Right lobe of liver (tissue), 6 donors: ENCODE results near the gene GNAI3. TPM values are rescaled to one million over a fixed set of nuclear protein-coding genes. Genes with fewer than 3 reads are reported as not detected.

Experiments
- ATAC-seq, 4 donors: fragments of 200-7000 bp; cut with Tn5 transposase; one replicate each; pipeline ENCODE4 v1.9.1; 2020; ENCODE audit warnings: mild to moderate bottlenecking in 4 of 4, moderate library complexity in 4 of 4
- DNase-seq, 3 donors: peaks; one replicate each; pipeline ENCODE4 v3.0.0-alpha.2; 2020
- H3K27ac ChIP-seq, 3 donors: fragments of 200-600 bp; one replicate each; pipeline ENCODE4 v1.8.0; 2022
- H3K27me3 ChIP-seq, 2 donors: fragments of 200-600 bp; one replicate each; pipeline ENCODE4 v1.8.0; 2022
- H3K36me3 ChIP-seq, 4 donors: fragments of 200-600 bp; sonication (generic) in 1 of 4; one replicate each; pipeline versions ENCODE4 v1.5.1 to v1.8.0; 2017 to 2022; ENCODE audit warnings: control low read depth in 1 of 4
- H3K4me1 ChIP-seq, 4 donors: fragments of 200-600 bp; sonication (generic) in 1 of 4; one replicate each; pipeline versions ENCODE4 v1.5.1 to v1.8.0; 2017 to 2022; ENCODE audit warnings: control low read depth in 1 of 4
- H3K4me3 ChIP-seq, 3 donors: fragments of 200-600 bp; one replicate each; pipeline ENCODE4 v1.8.0; 2022
- H3K9me3 ChIP-seq, 4 donors: fragments of 200-600 bp; sonication (generic) in 1 of 4; one replicate each; pipeline versions ENCODE4 v1.5.1 to v1.8.0; 2017 to 2022; ENCODE audit warnings: control low read depth in 1 of 4
- CTCF ChIP-seq, 4 donors: fragments of 200-600 bp in 3 of 4; fragments of 450-650 bp in 1 of 4; IDR thresholded peaks; one replicate each; pipeline versions ENCODE4 v1.5.1 to v1.8.0; 2016 to 2022; ENCODE audit warnings: antibody characterized with exemption in 4 of 4, mild to moderate bottlenecking in 2 of 4
- POLR2A ChIP-seq: fragments of 450-650 bp; IDR thresholded peaks from one replicate; pipeline ENCODE4 v1.6.1; 2017; ENCODE audit warnings: antibody characterized with exemption, mild to moderate bottlenecking
- WGBS: methylation state at CpG from one replicate; pipeline ENCODE4 v1.1.6; 2018; ENCODE audit warnings: low coverage, low lambda C conversion rate; ENCODE audit not compliant: insufficient coverage; ENCODE audit errors: missing lambda C conversion rate; 5-methylcytosine and 5-hydroxymethylcytosine counted together
- intact Hi-C, 2 donors: fragments of 100-400 bp; cut with DNase I; formaldehyde crosslinking; loops; one replicate each; pipeline versions ENCODE4 v1.11.2 to v1.14.1; 2022
- total RNA-seq, 6 experiments: library from RNA; depleted of rRNA in 2 of 6; stranded (reverse); fragments of >200 nt in 2 of 6; fragmentation: NEBNext Ultra II Directional in 3 of 6; extraction: Animal tissue kit (Norgen Biotek cat#: 25700) in 3 of 6; gene quantifications; one replicate each; pipeline versions ENCODE4 v1.1.0 to v1.2.4, GENCODE V29; 2016 to 2023
- donor health status: DM: no; HTN: yes; CAD: no.
- donor health status: DM: no; HTN: no; CAD: no.
- donor health status: DM: no; HTN: no; CAD: no.
- donor health status: DM: no; HTN: yes; CAD: no.
- donor health status: DM: no; HTN: yes; CAD: no.

The GNAI3 gene
- total RNA-seq, 6 experiments from 2014 or later: 2.5 to 4.3 (median 3.3) TPM

GRCh38 chr1:109565241-109565640 is 16.8 kb downstream of the GNAI3 start:
- Histone ChIP-seq H3K27ac (no peak overlapping the region), H3K27me3 (no peaks in the 10 kb centered on the region), H3K9me3 (no peaks in the 10 kb centered on the region), H3K36me3 (no peaks in the 10 kb centered on the region), H3K4me1 (peaks cover 0 to 54% (median 16%) of the 10 kb centered on the region in 4 donors), H3K4me3 (no peak overlapping the region)
- WGBS: 93% methylated on average over 3 of the region's 3 CpGs
- TF ChIP-seq POLR2A: no peak
- TF ChIP-seq CTCF (IDR thresholded peaks at IDR 0.05): no peak
- intact Hi-C loops: no loop called here
- no peak for DNase-seq
- no peak for ATAC-seq

GRCh38 chr1:109566982-109567381 is 18.6 kb downstream of the GNAI3 start:
- 67% methylated on average over 1 of the region's 1 CpG for WGBS
- Histone ChIP-seq H3K27me3 (no peaks in the 10 kb centered on the region), H3K4me3 (no peak overlapping the region), H3K4me1 (peaks cover 0 to 54% (median 16%) of the 10 kb centered on the region in 4 donors), H3K9me3 (no peaks in the 10 kb centered on the region), H3K27ac (no peak overlapping the region), H3K36me3 (no peaks in the 10 kb centered on the region)
- TF ChIP-seq CTCF (IDR thresholded peaks at IDR 0.05): no peak
- TF ChIP-seq POLR2A: no peak
- ATAC-seq (no peak), DNase-seq (no peak)
- intact Hi-C loops: no loop called here

- no peak overlapping the region for H3K27ac ChIP-seq
- ATAC-seq (peak; percentile 48 to 75 (median 58)), DNase-seq (no peak)
- TF ChIP-seq CTCF (IDR thresholded peaks at IDR 0.05) (peak in 2 of 4 donors; percentile 6 to 8), POLR2A (no peak)
- no peaks in the 10 kb centered on the region for H3K9me3 ChIP-seq
- intact Hi-C loops: no loop called here
- H3K36me3 ChIP-seq: no peaks in the 10 kb centered on the region
- peaks cover 0 to 45% (median 15%) of the 10 kb centered on the region in 4 donors for H3K4me1 ChIP-seq
- H3K4me3 ChIP-seq: no peak overlapping the region
- WGBS: 79% methylated on average over 2 of the region's 4 CpGs
- no peaks in the 10 kb centered on the region for H3K27me3 ChIP-seq
These were observed 19.7 kb downstream of the GNAI3 start for GRCh38 chr1:109567877-109568672.

- 54% methylated on average over 1 of the region's 1 CpG for WGBS
- H3K4me1 ChIP-seq: peaks cover 0 to 32% (median 12%) of the 10 kb centered on the region in 4 donors
- TF ChIP-seq POLR2A (no peak), CTCF (IDR thresholded peaks at IDR 0.05) (no peak)
- no peaks in the 10 kb centered on the region for H3K9me3 ChIP-seq
- no peak overlapping the region for H3K4me3 ChIP-seq
- no peak for ATAC-seq
- no peaks in the 10 kb centered on the region for H3K36me3 ChIP-seq
- no peaks in the 10 kb centered on the region for H3K27me3 ChIP-seq
- no peak overlapping the region for H3K27ac ChIP-seq
- intact Hi-C loops: no loop called here
- no peak for DNase-seq
These were observed 20.9 kb downstream of the GNAI3 start for GRCh38 chr1:109569323-109569722.
